AG10803 (cell line): ENCODE measurements around the gene GJA1.

Experiments
- DNase-seq: peaks from one replicate; pipeline ENCODE4 v3.0.0; 2010; ENCODE audit warnings: low read depth
- H3K4me3 ChIP-seq: 2 replicates; pipeline ENCODE4 v1.5.1; 2011; ENCODE audit warnings: mild to moderate bottlenecking, low read length, control low read depth
- TF ChIP-seq, protein P1 (sequence below): conservative IDR thresholded peaks from 2 replicates; pipeline ENCODE4 v1.5.1; 2011; ENCODE audit warnings: mild to moderate bottlenecking, low read length, control low read depth, inconsistent platforms

The GJA1 gene

DNA sequence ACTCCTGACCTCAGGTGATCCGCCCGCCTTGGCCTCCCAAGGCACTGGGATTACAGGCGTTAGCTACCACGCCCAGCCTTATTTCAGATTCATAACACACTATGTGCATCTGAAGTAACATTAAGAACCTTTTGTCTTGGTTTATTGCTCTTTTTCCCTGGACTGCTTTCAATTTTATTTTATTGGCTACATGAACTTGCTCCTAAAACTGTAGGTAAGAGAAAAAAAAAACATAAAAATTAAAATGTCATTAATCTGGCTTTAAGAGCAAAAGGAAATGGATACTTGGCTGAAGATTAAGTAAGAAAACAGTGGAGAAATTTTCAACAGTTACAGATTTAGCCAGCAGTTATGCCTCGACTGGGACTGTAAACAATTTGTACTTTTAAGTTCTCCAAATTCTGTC lies 62.5 kb downstream of the GJA1 start:
- H3K4me3 ChIP-seq = no peak overlapping the region
- TF ChIP-seq, protein P1, sequence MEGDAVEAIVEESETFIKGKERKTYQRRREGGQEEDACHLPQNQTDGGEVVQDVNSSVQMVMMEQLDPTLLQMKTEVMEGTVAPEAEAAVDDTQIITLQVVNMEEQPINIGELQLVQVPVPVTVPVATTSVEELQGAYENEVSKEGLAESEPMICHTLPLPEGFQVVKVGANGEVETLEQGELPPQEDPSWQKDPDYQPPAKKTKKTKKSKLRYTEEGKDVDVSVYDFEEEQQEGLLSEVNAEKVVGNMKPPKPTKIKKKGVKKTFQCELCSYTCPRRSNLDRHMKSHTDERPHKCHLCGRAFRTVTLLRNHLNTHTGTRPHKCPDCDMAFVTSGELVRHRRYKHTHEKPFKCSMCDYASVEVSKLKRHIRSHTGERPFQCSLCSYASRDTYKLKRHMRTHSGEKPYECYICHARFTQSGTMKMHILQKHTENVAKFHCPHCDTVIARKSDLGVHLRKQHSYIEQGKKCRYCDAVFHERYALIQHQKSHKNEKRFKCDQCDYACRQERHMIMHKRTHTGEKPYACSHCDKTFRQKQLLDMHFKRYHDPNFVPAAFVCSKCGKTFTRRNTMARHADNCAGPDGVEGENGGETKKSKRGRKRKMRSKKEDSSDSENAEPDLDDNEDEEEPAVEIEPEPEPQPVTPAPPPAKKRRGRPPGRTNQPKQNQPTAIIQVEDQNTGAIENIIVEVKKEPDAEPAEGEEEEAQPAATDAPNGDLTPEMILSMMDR = no peak
- DNase-seq = no peak

DNA sequence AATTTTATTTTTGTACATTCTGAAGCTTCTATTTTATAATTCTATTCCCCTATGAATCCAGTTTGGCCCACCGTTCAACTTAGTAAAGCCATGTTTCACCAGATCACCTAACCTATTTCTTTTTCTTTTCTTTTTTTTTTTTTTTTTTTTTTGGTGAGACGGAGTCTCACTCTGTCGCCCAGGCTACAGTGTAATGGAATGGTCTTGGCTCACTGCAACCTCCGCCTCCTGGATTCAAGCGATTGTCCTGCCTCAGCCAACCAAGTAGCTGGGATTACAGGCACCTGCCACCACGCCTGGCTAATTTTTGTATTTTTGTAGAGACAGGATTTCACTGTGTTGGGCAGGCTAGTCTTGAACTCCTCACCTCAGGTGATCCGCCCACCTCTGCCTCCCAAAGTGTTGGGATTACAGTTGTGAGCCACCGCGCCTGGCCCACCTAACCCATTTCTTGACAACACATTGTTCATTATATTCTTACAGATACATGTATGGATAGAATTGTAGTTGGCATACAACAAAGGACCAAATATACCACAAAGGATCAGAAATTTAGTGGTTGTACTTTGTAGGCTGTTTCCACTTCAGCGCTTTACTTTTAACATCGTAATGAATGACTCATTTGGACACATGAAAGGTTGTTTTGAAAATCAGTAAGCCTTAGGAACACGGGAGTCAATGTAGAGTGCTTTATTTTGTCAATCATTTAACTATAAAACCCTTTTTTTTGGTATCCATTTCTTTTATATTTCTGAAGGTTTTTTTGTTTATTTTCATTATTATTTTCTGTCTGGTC lies 63.2 kb downstream of the GJA1 start:
- TF ChIP-seq, protein P1 = no peak
- no peak overlapping the region for H3K4me3 ChIP-seq
- no peak for DNase-seq
